HG02840 (cell line): Measurements from ENCODE around the gene SMAP2.
"Not testable (repeated sequence)": the region's sequence is repeated elsewhere in the genome, so short reads cannot be mapped to it uniquely, and the experiment has no call there.

ENCODE experiments used
- ATAC-seq: cut with Tn5 transposase; IDR thresholded peaks from one replicate; pipeline ENCODE4 v1.9.1; 2021; ENCODE audit warnings: mild to moderate bottlenecking, moderate library complexity, moderate number of reproducible peaks; ENCODE audit not compliant: unreplicated experiment, low FRiP score

Gene SMAP2

DNA sequence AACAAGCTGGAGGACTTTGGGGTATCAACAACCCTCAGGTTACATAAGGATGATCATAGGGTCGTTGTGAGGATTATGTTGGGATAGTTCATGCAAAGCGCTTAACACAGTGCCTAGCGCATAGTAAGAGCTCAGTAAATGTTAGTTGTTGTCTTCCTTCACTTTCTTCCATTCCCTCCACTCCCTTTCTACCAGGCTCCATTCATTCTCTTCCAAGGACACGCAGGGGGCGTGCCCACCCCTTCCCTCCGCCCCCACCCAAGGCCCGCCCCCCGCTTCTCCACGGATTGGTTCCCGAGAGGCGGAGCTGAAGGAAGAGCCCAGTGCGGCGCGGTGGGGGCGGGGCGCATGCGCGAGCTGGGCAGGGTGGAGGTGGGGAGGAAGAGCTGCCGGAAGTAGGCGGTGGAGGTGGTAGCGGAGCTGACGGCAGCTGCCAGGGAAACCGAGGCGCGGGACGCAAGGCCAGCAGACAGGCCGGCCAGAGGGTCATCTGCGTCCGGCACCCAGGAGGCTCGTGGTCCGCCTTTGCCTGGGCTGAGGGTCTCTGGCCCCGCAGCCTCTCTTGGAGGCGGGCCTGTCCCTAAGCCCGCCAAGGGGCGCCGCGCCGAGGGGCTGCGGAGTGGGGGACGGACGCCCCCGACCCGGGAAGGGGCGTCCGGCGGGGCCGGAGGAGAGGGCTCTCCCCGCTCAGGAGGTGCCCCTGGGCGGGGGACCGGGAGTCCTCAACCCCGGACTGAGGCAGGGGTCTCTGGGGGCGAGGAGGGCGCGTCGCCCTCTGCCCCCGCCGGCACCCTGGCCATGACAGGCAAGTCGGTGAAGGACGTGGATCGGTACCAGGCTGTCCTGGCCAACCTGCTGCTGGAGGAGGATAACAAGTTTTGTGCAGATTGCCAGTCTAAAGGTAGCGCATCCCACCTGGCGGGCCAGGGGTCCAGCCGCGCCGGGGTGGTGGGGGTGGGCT, at the start of gene SMAP2:
Gene SMAP2 (plus strand): TSS at position 405 of the 961 bp plus-strand sequence. CDS start 394 bp downstream, at position 799.
- peak; percentile 83 for ATAC-seq

- ATAC-seq = not testable (repeated sequence)
These were observed 42.1 kb upstream of the SMAP2 start for GRCh38 chr1:40331403-40331802.

DNA sequence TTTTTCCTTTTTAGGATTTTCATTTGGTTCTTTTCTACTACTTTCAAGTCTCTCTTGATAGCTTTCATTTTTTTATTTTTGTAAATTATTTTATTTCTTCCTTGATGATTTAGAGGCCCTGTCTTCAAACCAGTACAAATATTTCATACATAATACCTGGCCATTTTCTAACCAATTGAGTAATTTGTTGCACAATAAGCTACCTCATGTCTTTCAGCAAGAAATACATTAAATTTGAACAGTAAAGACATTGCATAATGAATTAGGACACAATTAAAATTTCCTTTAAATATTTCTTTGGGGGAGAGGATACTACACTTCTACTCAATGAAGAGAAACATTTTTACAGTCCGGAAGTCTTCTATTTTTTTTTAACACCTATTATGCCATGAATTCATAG, 40.8 kb upstream of the SMAP2 start:
- no peak for ATAC-seq

- no peak for ATAC-seq
These were observed 36.1 kb upstream of the SMAP2 start for GRCh38 chr1:40337443-40337842.

DNA sequence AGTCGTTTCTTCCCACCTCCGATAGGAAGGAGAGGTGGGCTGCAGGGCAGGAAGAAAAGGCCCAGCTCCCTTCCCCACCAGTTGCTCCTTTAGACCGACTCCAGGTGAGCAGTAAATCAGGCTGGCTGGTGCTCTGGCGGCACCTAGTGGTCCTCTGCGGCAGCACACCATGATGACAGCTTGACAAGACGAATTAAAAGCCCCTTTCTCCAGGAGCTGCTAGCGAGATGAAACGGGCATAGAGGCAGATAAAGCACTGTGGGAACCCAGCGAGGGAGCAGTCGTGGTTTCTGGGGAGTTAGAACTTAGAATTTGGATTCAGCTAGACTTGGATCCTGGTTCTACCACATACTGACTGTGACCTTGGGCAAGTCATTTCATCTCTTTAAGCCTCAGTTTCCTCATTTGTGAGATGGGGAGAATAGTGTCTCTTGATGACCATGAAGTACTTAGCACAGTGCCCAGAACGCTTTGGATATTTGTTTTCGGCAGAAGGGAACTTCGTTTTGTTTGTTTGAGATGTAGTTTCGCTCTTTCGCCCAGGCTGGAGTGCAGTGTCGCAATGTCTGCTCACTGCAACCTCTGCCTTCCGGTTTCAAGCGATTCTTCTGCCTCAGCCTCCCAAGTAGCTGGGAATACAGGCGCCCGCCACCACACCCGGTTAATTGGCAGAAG, 34.6 kb upstream of the SMAP2 start:
- no peak for ATAC-seq

DNA sequence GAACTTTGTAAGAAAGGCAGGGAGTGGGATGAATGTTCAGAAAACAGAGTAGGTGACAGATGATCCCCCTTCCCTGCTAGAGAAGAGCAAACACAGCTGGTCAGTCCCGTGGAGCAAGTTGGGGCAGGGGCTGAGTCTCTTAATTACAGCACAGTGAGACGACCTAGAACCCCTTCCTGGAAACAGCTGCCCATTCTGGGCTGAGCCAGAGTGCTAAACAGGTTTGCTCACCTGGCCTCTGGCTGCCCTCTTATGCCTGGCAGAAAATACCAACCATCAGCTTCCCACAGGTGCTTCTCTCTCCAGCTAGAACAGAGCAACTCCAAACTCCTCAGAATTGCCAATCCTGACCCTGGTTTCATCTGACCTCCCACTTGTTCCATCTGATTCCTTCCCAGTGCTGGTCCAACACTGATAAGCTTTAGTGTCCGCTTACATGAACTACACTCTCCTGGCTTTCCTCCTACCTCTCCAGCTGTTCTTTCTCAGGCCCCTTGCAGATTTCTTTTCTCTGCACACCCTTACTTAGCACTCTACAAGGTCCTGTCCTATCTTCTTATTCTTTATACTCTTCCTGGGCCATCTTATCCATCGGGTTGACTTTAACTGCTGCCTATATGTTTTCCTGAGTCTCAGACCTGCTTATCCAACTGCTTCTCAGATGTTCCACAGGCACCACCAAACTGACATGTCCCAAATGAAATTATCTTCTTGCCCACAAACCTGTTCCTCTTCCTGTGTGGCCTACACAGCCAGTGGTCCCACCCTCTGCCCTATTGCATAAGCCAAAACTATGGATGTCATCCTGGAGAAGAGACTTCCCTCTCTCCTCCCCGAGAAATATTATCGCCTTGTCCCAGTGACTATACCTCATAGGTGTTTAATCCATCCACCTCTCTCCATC, 33.9 kb upstream of the SMAP2 start:
- no peak for ATAC-seq

DNA sequence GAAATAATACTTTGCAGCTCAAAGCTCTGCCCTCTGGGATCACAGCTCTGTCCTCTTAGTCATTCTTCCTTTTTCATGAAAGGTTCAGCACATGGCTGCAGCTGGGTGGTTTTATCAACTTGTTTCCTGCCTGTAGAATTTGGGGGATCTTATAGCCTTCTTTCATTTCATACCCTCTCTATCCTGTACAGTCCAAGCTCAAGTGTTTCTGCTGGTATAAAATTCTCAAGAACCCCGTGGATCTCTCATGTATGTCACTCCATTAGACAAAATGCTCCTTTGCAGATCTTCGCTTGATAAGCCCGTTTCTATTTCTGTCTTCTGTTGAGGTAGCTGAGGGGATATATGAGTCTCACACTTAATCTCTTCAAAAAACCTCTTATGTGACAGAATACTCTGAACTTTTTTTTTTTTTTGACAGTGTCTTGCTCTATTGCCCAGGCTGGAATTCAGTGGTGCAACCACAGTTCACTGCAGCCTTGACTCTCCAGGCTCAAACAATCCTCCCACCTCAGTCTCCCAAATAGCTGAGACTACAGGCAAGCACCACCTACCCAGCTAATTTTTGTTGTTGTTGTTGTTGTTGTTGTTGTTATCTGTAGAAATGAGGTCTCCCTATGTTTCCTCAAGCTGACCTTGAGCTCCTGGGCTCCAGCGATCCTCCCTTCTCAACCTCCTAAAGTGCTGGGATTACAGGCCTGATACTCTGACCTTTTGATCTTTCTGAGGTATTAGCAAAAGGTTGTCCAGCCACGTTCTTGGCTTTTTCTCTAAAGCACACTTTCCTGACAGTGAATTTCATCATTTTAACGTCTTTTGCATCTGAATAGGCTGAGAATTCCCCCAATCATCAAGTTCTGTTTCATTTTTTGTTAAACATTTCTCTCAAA, 31.8 kb upstream of the SMAP2 start:
- ATAC-seq = no peak

- ATAC-seq = not testable (repeated sequence)
These were observed 31.2 kb upstream of the SMAP2 start for GRCh38 chr1:40342381-40342717.

- ATAC-seq = no peak
These were observed 28.9 kb upstream of the SMAP2 start for GRCh38 chr1:40344597-40344996.

DNA sequence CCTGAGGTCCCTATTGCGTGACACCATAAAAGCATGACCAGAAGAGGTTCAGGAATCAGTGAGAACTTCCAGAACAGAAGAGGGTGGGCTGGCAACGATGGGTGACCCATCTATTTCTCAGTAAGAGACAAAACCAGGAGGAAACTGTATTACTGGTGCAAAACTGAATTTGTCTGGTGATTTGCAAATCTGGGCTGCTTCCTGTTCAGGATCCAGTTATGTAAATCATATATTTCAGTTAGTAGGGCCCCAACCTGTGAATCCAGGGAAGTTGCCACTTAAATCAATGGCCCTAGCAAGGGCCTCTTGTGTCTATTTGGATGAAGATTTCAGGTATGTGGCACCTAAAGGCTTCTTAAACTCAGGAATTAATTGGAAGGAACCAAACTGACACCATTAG, 23.1 kb upstream of the SMAP2 start:
- no peak for ATAC-seq

GRCh38 chr1:40351124-40351523, 22.4 kb upstream of the SMAP2 start:
- ATAC-seq = no peak

GRCh38 chr1:40352126-40352525, 21.4 kb upstream of the SMAP2 start:
- ATAC-seq = no peak

DNA sequence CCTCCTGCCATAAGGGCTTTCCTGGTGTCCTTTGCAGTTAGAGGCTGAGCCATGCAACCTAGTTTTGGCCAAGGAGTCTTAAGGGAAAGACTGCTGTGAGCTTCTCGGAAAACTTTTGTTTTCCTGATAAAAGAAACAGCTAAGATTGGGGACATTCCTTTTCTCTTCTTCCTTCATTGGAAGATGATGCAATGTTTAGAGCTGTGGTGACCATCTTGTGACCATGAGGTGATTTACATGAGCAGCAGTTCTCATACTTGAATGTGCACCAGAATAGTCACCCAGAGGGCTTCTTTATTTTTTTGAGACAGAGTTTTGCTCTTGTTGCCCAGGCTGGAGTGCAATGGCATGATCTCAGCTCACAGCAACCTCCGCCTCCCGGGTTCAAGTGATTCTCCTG, 20.4 kb upstream of the SMAP2 start:
- no peak for ATAC-seq

GRCh38 chr1:40357625-40358024, 15.9 kb upstream of the SMAP2 start:
- no peak for ATAC-seq

GRCh38 chr1:40360631-40361030, 12.9 kb upstream of the SMAP2 start:
- no peak for ATAC-seq

- no peak for ATAC-seq
These were observed 12.3 kb upstream of the SMAP2 start for GRCh38 chr1:40361201-40361600.

DNA sequence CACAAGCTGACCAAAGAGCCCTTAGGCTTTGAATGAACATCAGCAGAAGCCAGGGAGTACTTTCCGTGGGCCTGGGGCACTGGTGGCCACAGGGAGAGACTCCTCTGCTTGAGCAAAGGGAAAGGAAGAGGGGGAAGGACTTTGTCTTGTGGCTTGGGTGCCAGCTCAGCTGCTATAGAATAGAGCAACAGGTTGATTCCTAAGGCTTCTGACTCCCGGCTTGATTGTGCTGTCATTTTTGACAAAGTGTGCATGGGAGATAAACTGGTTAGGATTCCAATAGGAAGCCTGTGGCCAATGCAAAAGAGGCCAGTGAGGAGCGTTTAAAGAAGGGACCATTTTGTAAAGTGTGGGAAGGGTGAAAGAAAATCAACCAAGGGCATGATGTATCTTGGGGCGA, 11.9 kb upstream of the SMAP2 start:
- no peak for ATAC-seq

DNA sequence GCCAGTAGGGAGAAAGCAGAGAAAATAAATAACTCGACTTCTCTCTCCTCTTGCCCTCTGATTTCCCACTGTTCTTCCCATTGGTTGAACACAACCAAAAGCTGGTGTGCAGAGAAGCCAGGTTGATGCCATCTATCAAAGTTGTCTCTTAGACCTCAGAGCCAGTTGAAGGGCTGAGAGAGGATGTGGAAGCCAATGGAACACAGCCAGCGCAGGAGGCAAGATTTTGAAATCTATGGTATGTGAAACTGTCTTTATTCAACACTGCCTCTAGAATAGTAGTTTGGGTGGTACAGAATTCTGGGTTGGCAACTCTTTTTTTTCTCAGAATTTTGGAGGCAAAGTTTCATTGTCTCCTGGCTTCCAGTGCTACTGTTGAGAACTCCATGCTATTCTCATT, 11.3 kb upstream of the SMAP2 start:
- no peak for ATAC-seq

GRCh38 chr1:40362699-40363098, 10.8 kb upstream of the SMAP2 start:
- ATAC-seq = no peak

- peak; percentile 88 for ATAC-seq
These were observed 9.8 kb upstream of the SMAP2 start for GRCh38 chr1:40363721-40364120.
